NCI-H1694 (cell line): ENCODE results near the gene ZNF594.
"Not testable (repeated sequence)": the region's sequence is repeated elsewhere in the genome, so short reads cannot be mapped to it uniquely, and the experiment has no call there.

Experiments
- DNase-seq: peaks from one replicate; lab custom pipeline; 2025; lab: John Stamatoyannopoulos, UW

The ZNF594 gene

GRCh38 chr17:5201011-5201410 is 9.3 kb upstream of the ZNF594 start:
- DNase-seq, result no peak

GRCh38 chr17:5200360-5200759 is 8.7 kb upstream of the ZNF594 start:
- DNase-seq, result no peak

- no peak for DNase-seq
These were observed 6.8 kb upstream of the ZNF594 start for GRCh38 chr17:5198472-5198871.

GRCh38 chr17:5194346-5194745 is 2.7 kb upstream of the ZNF594 start:
- DNase-seq, result no peak

GRCh38 chr17:5184288-5184687 is 7.4 kb downstream of the ZNF594 start:
- DNase-seq, result no peak

GRCh38 chr17:5183410-5183793 is 8.3 kb downstream of the ZNF594 start:
- DNase-seq, result no peak

GRCh38 chr17:5182597-5183409 is 8.9 kb downstream of the ZNF594 start:
- DNase-seq, result no peak

GRCh38 chr17:5181509-5182305 is 10.0 kb downstream of the ZNF594 start:
- DNase-seq, result no peak

GRCh38 chr17:5179003-5179402 is 12.7 kb downstream of the ZNF594 start:
- DNase-seq, result no peak

- DNase-seq, result not testable (repeated sequence)
These were observed 16.6 kb downstream of the ZNF594 start for GRCh38 chr17:5175027-5175426.

- not testable (repeated sequence) for DNase-seq
These were observed 25.7 kb downstream of the ZNF594 start for GRCh38 chr17:5165791-5166564.

- DNase-seq, result no peak
These were observed 27.2 kb downstream of the ZNF594 start for GRCh38 chr17:5164436-5164835.

GRCh38 chr17:5161793-5162192 is 29.9 kb downstream of the ZNF594 start:
- not testable (repeated sequence) for DNase-seq

GRCh38 chr17:5160702-5161101 is 31.0 kb downstream of the ZNF594 start:
- not testable (repeated sequence) for DNase-seq

GRCh38 chr17:5146122-5146521 is 45.5 kb downstream of the ZNF594 start:
- not testable (repeated sequence) for DNase-seq

GRCh38 chr17:5142877-5143276 is 48.8 kb downstream of the ZNF594 start:
- not testable (repeated sequence) for DNase-seq

- no peak for DNase-seq
These were observed 52.3 kb downstream of the ZNF594 start for GRCh38 chr17:5139458-5139732.

- no peak for DNase-seq
These were observed 52.8 kb downstream of the ZNF594 start for GRCh38 chr17:5138616-5139457.

- not testable (repeated sequence) for DNase-seq
These were observed 53.5 kb downstream of the ZNF594 start for GRCh38 chr17:5138198-5138544.

GRCh38 chr17:5137511-5138197 is 54.0 kb downstream of the ZNF594 start:
- not testable (repeated sequence) for DNase-seq
